ENCODE results near the gene CACNB4. TPM values are rescaled to one million over a fixed set of nuclear protein-coding genes. Genes with fewer than 3 reads are reported as not detected.

The CACNB4 gene
- total and polyA plus RNA-seq, 9 of the 15 experiments (the other 6 are each of a cell fraction or from before 2014, with no cell fraction given), result 0.01 to 0.20 (median 0.04) TPM; not detected in 1

GRCh38 chr2:152083202-152083875 lies 15.5 kb downstream of the CACNB4 start (continued):
- TF ChIP-seq RBM34 (IDR thresholded peaks at IDR 0.05; ENCODE audit: borderline replicate concordance, insufficient read depth, low read length), result no peak
- TF ChIP-seq ZNF165 (CRISPR knock-in tag; IDR thresholded peaks at IDR 0.05; ENCODE audit: borderline replicate concordance), result no peak
- no peak for TF ChIP-seq YY1 (IDR thresholded peaks at IDR 0.05; ENCODE audit: borderline replicate concordance in 1 of 3, control insufficient read depth in 1 of 3, extremely low read depth in 1 of 3, insufficient read depth in 3 of 3, insufficient read length in 1 of 3, insufficient replicate concordance in 2 of 3, low read depth in 1 of 3, low read length in 2 of 3)
- no peak for TF ChIP-seq PHF20 (IDR thresholded peaks at IDR 0.05; ENCODE audit: partially characterized antibody)
- no peak for TF ChIP-seq MED1 (CRISPR knock-in tag; IDR thresholded peaks at IDR 0.05; ENCODE audit: borderline replicate concordance)
- no peak for TF ChIP-seq ZNF41 (CRISPR knock-in tag; conservative IDR thresholded peaks at IDR 0.05)
- no peak for TF ChIP-seq SPI1 (IDR thresholded peaks at IDR 0.05; ENCODE audit: borderline replicate concordance, low read depth, low read length)
- TF ChIP-seq ZFX (CRISPR knock-in tag; IDR thresholded peaks at IDR 0.05), result no peak
- no peak for TF ChIP-seq HSF4 (CRISPR knock-in tag; IDR thresholded peaks at IDR 0.05; ENCODE audit: borderline replicate concordance)
- no peak for TF ChIP-seq FOXA3 (CRISPR knock-in tag; conservative IDR thresholded peaks at IDR 0.05 in 1 of 2, IDR thresholded peaks at IDR 0.05 in 1 of 2)
- TF ChIP-seq HDAC1 (IDR thresholded peaks at IDR 0.05), result no peak
- TF ChIP-seq MCM3 (IDR thresholded peaks at IDR 0.05), result no peak
- no peak for TF ChIP-seq ARID1B (IDR thresholded peaks at IDR 0.05)

Data from K562 (cell line).